GM12875 (cell line): ENCODE data around the gene PARD3B.

Experiments
- H3K4me3 ChIP-seq: one replicate; pipeline ENCODE4 v1.5.1; 2011; ENCODE audit warnings: low read depth, low read length, control low read depth
- CTCF ChIP-seq: IDR thresholded peaks from 2 replicates; pipeline ENCODE4 v1.5.1; 2011; ENCODE audit warnings: low read depth, mild to moderate bottlenecking, control low read depth, inconsistent platforms, low read length, moderate library complexity, borderline replicate concordance; ENCODE audit not compliant: insufficient read depth

PARD3B gene

GRCh38 chr2:204738721-204739120 is 193.4 kb downstream of the PARD3B start:
- TF ChIP-seq CTCF = no peak

GRCh38 chr2:204743393-204743960 is 198.2 kb downstream of the PARD3B start:
- no peak overlapping the region for H3K4me3 ChIP-seq
- TF ChIP-seq CTCF = no peak

More at GRCh38 chr2:204738721-204739120, 193.4 kb downstream of the PARD3B start:
- H3K4me3 ChIP-seq = no peak overlapping the region

- H3K4me3 ChIP-seq = no peak overlapping the region
- TF ChIP-seq CTCF = no peak
Measured at GRCh38 chr2:204744506-204744905, 199.2 kb downstream of the PARD3B start.

GRCh38 chr2:204748286-204748685 is 203.0 kb downstream of the PARD3B start:
- TF ChIP-seq CTCF = no peak
- H3K4me3 ChIP-seq = no peak overlapping the region

- no peak overlapping the region for H3K4me3 ChIP-seq
- no peak for TF ChIP-seq CTCF
Measured at GRCh38 chr2:204749319-204749718, 204.0 kb downstream of the PARD3B start.

GRCh38 chr2:204750389-204750788 is 205.1 kb downstream of the PARD3B start:
- TF ChIP-seq CTCF = no peak
- H3K4me3 ChIP-seq = no peak overlapping the region

- no peak overlapping the region for H3K4me3 ChIP-seq
- TF ChIP-seq CTCF = no peak
Measured at GRCh38 chr2:204751472-204751871, 206.2 kb downstream of the PARD3B start.
